PFSK-1 (cell line): ENCODE measurements around the gene SLC46A2.

ENCODE experiments used
- FOXP2 ChIP-seq: optimal IDR thresholded peaks from 2 replicates; pipeline ENCODE3; 2011; ENCODE audit warnings: borderline replicate concordance, control low read depth, inconsistent platforms; ENCODE audit not compliant: insufficient read depth; ENCODE audit errors: extremely low read length, extremely low read depth
- POLR2AphosphoS5 ChIP-seq: IDR thresholded peaks from 2 replicates; pipeline ENCODE4 v1.6.1; 2012; ENCODE audit warnings: low read depth, mild to moderate bottlenecking, control low read depth, low read length, moderate library complexity
- REST ChIP-seq, 2 experiments: IDR thresholded peaks; 2 replicates each; pipeline versions ENCODE4 v1.6.1 to v1.8.0; 2011 to 2012; ENCODE audit warnings: low read depth in 2 of 2, low read length in 2 of 2, control low read depth in 1 of 2, inconsistent platforms in 1 of 2, mild to moderate bottlenecking in 1 of 2, moderate library complexity in 1 of 2; ENCODE audit not compliant: insufficient read depth in 1 of 2

- TF ChIP-seq REST (IDR thresholded peaks at IDR 0.05; ENCODE audit: insufficient read depth in 1 of 2, low read depth in 2 of 2, low read length in 2 of 2) (no peak), FOXP2 (no peak), POLR2AphosphoS5 (no peak)
Measured at GRCh38 chr9:112891521-112891920, 845 bp upstream of the SLC46A2 start.
